ENCODE results near the gene CDKN1B. TPM values are rescaled to one million over a fixed set of nuclear protein-coding genes. Genes with fewer than 3 reads are reported as not detected.

CDKN1B gene
- total RNA-seq, 1 donor from 2014 or later, result 84.2 TPM

- Histone ChIP-seq H2AFZ (replicated peaks) (no peak overlapping the region), H3K4me3 (peak overlapping the region; percentile 84), H3K27me3 (no peaks in the 10 kb centered on the region), H3K9me3 (ENCODE audit: low read depth) (no peaks in the 10 kb centered on the region), H3F3A (ENCODE audit: low read depth) (peaks cover 68% of the 10 kb centered on the region), H4K20me1 (ENCODE audit: low read depth) (peaks cover 32% of the 10 kb centered on the region), H3K36me3 (peaks cover 29% of the 10 kb centered on the region), H3K79me2 (ENCODE audit: low read depth) (peaks cover 75% of the 10 kb centered on the region), H3K4me1 (peaks cover 39% of the 10 kb centered on the region), H3K9ac (peak overlapping the region; percentile 42), H3K4me2 (peak overlapping the region; percentile 97), H3K27ac (peak overlapping the region; percentile 99)
- peak overlapping the region; percentile 95 for H3K27ac Mint-ChIP-seq
- peaks cover 10% of the 10 kb centered on the region for H3K27me3 Mint-ChIP-seq (ENCODE audit: insufficient read depth, low read depth)
- peaks cover 16% of the 10 kb centered on the region for H3K36me3 Mint-ChIP-seq
- H3K9me3 Mint-ChIP-seq, result no peaks in the 10 kb centered on the region
- H3K4me1 Mint-ChIP-seq, result peaks cover 49% of the 10 kb centered on the region
- peak; percentile 47 for DNase-seq (ENCODE audit: low spot score)
- peak overlapping the region; percentile 92 for H3K4me3 Mint-ChIP-seq
- TF ChIP-seq, protein P1, sequence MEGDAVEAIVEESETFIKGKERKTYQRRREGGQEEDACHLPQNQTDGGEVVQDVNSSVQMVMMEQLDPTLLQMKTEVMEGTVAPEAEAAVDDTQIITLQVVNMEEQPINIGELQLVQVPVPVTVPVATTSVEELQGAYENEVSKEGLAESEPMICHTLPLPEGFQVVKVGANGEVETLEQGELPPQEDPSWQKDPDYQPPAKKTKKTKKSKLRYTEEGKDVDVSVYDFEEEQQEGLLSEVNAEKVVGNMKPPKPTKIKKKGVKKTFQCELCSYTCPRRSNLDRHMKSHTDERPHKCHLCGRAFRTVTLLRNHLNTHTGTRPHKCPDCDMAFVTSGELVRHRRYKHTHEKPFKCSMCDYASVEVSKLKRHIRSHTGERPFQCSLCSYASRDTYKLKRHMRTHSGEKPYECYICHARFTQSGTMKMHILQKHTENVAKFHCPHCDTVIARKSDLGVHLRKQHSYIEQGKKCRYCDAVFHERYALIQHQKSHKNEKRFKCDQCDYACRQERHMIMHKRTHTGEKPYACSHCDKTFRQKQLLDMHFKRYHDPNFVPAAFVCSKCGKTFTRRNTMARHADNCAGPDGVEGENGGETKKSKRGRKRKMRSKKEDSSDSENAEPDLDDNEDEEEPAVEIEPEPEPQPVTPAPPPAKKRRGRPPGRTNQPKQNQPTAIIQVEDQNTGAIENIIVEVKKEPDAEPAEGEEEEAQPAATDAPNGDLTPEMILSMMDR (IDR thresholded peaks at IDR 0.05), result no peak
- TF ChIP-seq EZH2phosphoT487 (IDR thresholded peaks at IDR 0.05), result no peak
Measured at GRCh38 chr12:12724421-12725085, 7.4 kb downstream of the CDKN1B start.

- H3K27ac Mint-ChIP-seq, result peak overlapping the region; percentile 100
- peak overlapping the region; percentile 97 for H3K4me2 ChIP-seq
- DNase-seq (ENCODE audit: low spot score), result peak; percentile 95
- peaks cover 31% of the 10 kb centered on the region for H3K4me1 ChIP-seq
- peak overlapping the region; percentile 92 for H3K4me3 Mint-ChIP-seq
- TF ChIP-seq EZH2 (IDR thresholded peaks at IDR 0.05) (peak; percentile 50), EZH2phosphoT487 (IDR thresholded peaks at IDR 0.05) (no peak)
- TF ChIP-seq, protein P1 (IDR thresholded peaks at IDR 0.05), result no peak
- H3K9me3 ChIP-seq (ENCODE audit: low read depth), result no peaks in the 10 kb centered on the region
- H3K27me3 ChIP-seq, result no peaks in the 10 kb centered on the region
- peaks cover 22% of the 10 kb centered on the region for H3K36me3 ChIP-seq
- H3K79me2 ChIP-seq (ENCODE audit: low read depth), result peaks cover 68% of the 10 kb centered on the region
- peaks cover 17% of the 10 kb centered on the region for H3K36me3 Mint-ChIP-seq
- peaks cover 44% of the 10 kb centered on the region for H3K4me1 Mint-ChIP-seq
- H2AFZ ChIP-seq (replicated peaks), result peak overlapping the region; percentile 74
- H3K9me3 Mint-ChIP-seq, result no peaks in the 10 kb centered on the region
- peak overlapping the region; percentile 99 for H3K27ac ChIP-seq
- peak overlapping the region; percentile 42 for H3K9ac ChIP-seq
- peak overlapping the region; percentile 84 for H3K4me3 ChIP-seq
- peaks cover 63% of the 10 kb centered on the region for H3F3A ChIP-seq (ENCODE audit: low read depth)
- H3K27me3 Mint-ChIP-seq (ENCODE audit: insufficient read depth, low read depth), result peaks cover 10% of the 10 kb centered on the region
- H4K20me1 ChIP-seq (ENCODE audit: low read depth), result peaks cover 24% of the 10 kb centered on the region
Measured at GRCh38 chr12:12725086-12725955, 8.2 kb downstream of the CDKN1B start.

DNA sequence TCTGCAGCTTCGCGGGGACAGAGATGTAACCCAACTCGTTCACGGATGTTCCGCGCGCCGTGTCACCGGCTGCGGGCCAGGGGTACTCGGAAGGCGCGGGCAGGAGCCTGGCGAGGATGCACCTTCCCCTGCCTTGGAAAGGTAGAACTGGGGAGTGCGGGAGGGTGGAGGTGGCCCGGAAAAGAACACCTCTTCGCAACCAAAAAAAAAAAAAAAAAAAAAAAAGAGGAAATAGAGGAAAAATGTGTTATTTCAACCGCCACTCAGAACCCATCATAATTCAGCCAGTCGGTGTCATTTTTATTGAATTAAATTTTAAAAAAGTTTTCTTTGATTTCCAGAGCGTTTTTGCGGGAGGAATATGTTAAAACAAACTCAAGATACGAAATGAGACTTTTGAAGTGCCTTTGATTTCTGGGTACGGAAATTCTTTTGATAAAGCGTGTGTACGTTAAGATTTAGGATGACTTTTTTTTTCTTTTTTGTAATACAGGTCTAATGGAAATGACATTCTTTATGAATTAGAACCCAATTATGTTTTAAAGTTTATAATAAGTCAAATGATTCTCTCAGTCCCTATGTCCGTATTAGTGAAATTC lies 8.9 kb downstream of the CDKN1B start:
- Mint-ChIP-seq H3K4me1 (peaks cover 37% of the 10 kb centered on the region), H3K27me3 (ENCODE audit: insufficient read depth, low read depth) (peaks cover 10% of the 10 kb centered on the region), H3K27ac (peak overlapping the region; percentile 98), H3K36me3 (peaks cover 11% of the 10 kb centered on the region), H3K4me3 (peak overlapping the region; percentile 92), H3K9me3 (no peaks in the 10 kb centered on the region)
- H3K27ac ChIP-seq, result peak overlapping the region; percentile 99
- H3K4me3 ChIP-seq, result peak overlapping the region; percentile 84
- no peak for DNase-seq (ENCODE audit: low spot score)
- peaks cover 58% of the 10 kb centered on the region for H3F3A ChIP-seq (ENCODE audit: low read depth)
- peaks cover 61% of the 10 kb centered on the region for H3K79me2 ChIP-seq (ENCODE audit: low read depth)
- H3K9me3 ChIP-seq (ENCODE audit: low read depth), result no peaks in the 10 kb centered on the region
- H3K36me3 ChIP-seq, result peaks cover 14% of the 10 kb centered on the region
- H3K27me3 ChIP-seq, result no peaks in the 10 kb centered on the region
- peak overlapping the region; percentile 74 for H2AFZ ChIP-seq (replicated peaks)
- peak overlapping the region; percentile 97 for H3K4me2 ChIP-seq
- TF ChIP-seq, protein P1 (IDR thresholded peaks at IDR 0.05), result no peak
- TF ChIP-seq EZH2phosphoT487 (IDR thresholded peaks at IDR 0.05) (no peak), EZH2 (IDR thresholded peaks at IDR 0.05) (no peak)
- peaks cover 16% of the 10 kb centered on the region for H4K20me1 ChIP-seq (ENCODE audit: low read depth)
- no peak overlapping the region for H3K9ac ChIP-seq
- H3K4me1 ChIP-seq, result peaks cover 24% of the 10 kb centered on the region
